DOHH2 (cell line): Measurements from ENCODE around the gene SLC66A2.

Source experiments
- H3F3A ChIP-seq: fragments of 200-600 bp; sonication (generic), shearing (Covaris generic); 2 replicates; pipeline ENCODE4 v1.6.0; 2016; ENCODE audit warnings: antibody characterized with exemption, mild to moderate bottlenecking; ENCODE audit not compliant: control insufficient read depth, insufficient read depth
- H3K27ac ChIP-seq: fragments of 200-600 bp; sonication (generic); 2 replicates; pipeline ENCODE4 v1.5.1; 2014; ENCODE audit warnings: low read depth, mild to moderate bottlenecking, low read length, moderate library complexity
- H3K27me3 ChIP-seq: fragments of 200-600 bp; sonication (generic); 2 replicates; pipeline ENCODE4 v1.6.1; 2014; ENCODE audit warnings: mild to moderate bottlenecking, low read length, mixed read lengths; ENCODE audit not compliant: control insufficient read depth
- H3K36me3 ChIP-seq: fragments of 200-600 bp; sonication (generic); 2 replicates; pipeline ENCODE4 v1.6.1; 2014; ENCODE audit warnings: mild to moderate bottlenecking, low read length, moderate library complexity, mixed read lengths; ENCODE audit not compliant: control insufficient read depth
- H3K4me1 ChIP-seq: fragments of 200-600 bp; sonication (generic); 2 replicates; pipeline ENCODE4 v1.6.1; 2014; ENCODE audit warnings: mild to moderate bottlenecking, low read length, mixed read lengths; ENCODE audit not compliant: control insufficient read depth
- H3K4me2 ChIP-seq: fragments of 200-600 bp; sonication (generic); 2 replicates; pipeline ENCODE4 v1.6.0; 2014; ENCODE audit warnings: mild to moderate bottlenecking, low read length, moderate library complexity
- H3K4me3 ChIP-seq: fragments of 200-600 bp; sonication (generic); 2 replicates; pipeline ENCODE4 v1.5.1; 2014; ENCODE audit warnings: mild to moderate bottlenecking, low read length, mixed read lengths
- H3K79me2 ChIP-seq: fragments of 200-600 bp; sonication (generic); 2 replicates; pipeline ENCODE4 v1.6.1; 2014; ENCODE audit warnings: mild to moderate bottlenecking, low read length, mixed read lengths; ENCODE audit not compliant: control insufficient read depth
- H3K9me2 ChIP-seq: fragments of 200-600 bp; sonication (generic); replicated peaks from 2 replicates; pipeline ENCODE4 v1.6.1; 2014; ENCODE audit warnings: mild to moderate bottlenecking, low read length, mixed read lengths; ENCODE audit not compliant: control insufficient read depth
- H3K9me3 ChIP-seq: fragments of 200-600 bp; sonication (generic); 2 replicates; pipeline ENCODE4 v1.6.1; 2014; ENCODE audit warnings: antibody characterized with exemption, low read length, mixed read lengths; ENCODE audit not compliant: control insufficient read depth, insufficient read depth
- H4K20me1 ChIP-seq: fragments of 200-600 bp; sonication (generic); 2 replicates; pipeline ENCODE4 v1.6.0; 2014; ENCODE audit warnings: low read depth, mild to moderate bottlenecking, antibody characterized with exemption, low read length, moderate library complexity; ENCODE audit not compliant: control insufficient read depth, insufficient read depth
- EZH2phosphoT487 ChIP-seq: fragments of 200-600 bp; sonication (generic); IDR thresholded peaks from 2 replicates; pipeline ENCODE4 v1.6.1; 2017; ENCODE audit warnings: borderline replicate concordance, mild to moderate bottlenecking, antibody characterized with exemption, low read length, moderate library complexity, mixed read lengths
- TF ChIP-seq, protein P1 (sequence below): fragments of 200-600 bp; sonication (generic); IDR thresholded peaks from one replicate; pipeline ENCODE4 v1.5.1; 2014; ENCODE audit warnings: antibody characterized with exemption, mild to moderate bottlenecking, low read depth, low read length; ENCODE audit not compliant: poor library complexity, severe bottlenecking

SLC66A2 gene

DNA sequence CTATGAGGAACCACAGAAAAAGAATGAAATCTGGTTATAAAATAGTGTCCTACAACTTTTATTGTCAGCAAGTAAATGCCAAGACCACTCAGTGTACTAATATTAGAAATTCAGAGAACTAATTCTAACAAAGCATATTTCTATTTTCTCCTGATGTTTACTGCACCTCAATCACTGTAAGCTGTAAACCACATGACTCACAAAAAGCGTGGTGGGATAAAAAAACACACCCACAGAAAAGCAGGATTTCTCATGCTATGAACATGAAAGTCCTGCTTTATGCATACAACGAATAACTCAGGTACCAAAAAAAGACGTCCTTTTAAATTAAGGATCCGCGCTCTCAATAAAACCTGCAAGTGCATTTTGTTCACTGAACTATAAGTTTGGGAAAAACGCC, 36.1 kb upstream of the SLC66A2 start:
- peaks cover 47% of the 10 kb centered on the region; the same call in 1 of the 2 replicates for H4K20me1 ChIP-seq
- H3K4me2 ChIP-seq = peak overlapping the region; percentile 74
- peaks cover 28% of the 10 kb centered on the region for H3K4me1 ChIP-seq
- peaks cover 66% of the 10 kb centered on the region for H3K79me2 ChIP-seq
- H3K27me3 ChIP-seq = no peaks in the 10 kb centered on the region
- H3K27ac ChIP-seq = peak overlapping the region; percentile 71
- no peak for TF ChIP-seq EZH2phosphoT487
- H3K36me3 ChIP-seq = peaks cover 54% of the 10 kb centered on the region
- peak overlapping the region; percentile 93 for H3K4me3 ChIP-seq
- no peaks in the 10 kb centered on the region for H3K9me2 ChIP-seq
- no peaks in the 10 kb centered on the region for H3F3A ChIP-seq
- H3K9me3 ChIP-seq = no peaks in the 10 kb centered on the region

DNA sequence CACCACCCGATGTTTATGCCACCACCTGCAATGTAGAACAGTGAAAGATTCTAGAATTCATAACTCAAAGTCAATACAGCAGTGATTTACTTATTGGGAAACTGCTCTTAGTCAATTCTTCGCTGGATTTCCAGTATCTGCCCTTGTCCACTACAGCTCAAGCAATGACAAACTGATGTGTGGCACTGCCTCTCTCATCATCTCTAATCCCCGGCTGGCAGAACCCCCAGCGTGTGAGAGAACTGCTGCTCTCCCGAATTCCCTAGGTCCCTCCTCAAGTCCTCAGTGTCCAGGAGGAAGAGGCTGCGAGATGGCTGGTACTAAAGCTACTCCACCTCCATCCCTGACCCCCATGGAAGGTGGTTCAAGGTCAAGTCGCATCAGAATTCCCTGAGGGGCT, 35.3 kb upstream of the SLC66A2 start:
- no peaks in the 10 kb centered on the region for H3K27me3 ChIP-seq
- peaks cover 54% of the 10 kb centered on the region for H4K20me1 ChIP-seq
- H3K4me3 ChIP-seq = peak overlapping the region; percentile 93
- peaks cover 63% of the 10 kb centered on the region for H3K36me3 ChIP-seq
- no peak for TF ChIP-seq EZH2phosphoT487
- TF ChIP-seq, protein P1, sequence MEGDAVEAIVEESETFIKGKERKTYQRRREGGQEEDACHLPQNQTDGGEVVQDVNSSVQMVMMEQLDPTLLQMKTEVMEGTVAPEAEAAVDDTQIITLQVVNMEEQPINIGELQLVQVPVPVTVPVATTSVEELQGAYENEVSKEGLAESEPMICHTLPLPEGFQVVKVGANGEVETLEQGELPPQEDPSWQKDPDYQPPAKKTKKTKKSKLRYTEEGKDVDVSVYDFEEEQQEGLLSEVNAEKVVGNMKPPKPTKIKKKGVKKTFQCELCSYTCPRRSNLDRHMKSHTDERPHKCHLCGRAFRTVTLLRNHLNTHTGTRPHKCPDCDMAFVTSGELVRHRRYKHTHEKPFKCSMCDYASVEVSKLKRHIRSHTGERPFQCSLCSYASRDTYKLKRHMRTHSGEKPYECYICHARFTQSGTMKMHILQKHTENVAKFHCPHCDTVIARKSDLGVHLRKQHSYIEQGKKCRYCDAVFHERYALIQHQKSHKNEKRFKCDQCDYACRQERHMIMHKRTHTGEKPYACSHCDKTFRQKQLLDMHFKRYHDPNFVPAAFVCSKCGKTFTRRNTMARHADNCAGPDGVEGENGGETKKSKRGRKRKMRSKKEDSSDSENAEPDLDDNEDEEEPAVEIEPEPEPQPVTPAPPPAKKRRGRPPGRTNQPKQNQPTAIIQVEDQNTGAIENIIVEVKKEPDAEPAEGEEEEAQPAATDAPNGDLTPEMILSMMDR = no peak
- peaks cover 75% of the 10 kb centered on the region for H3K79me2 ChIP-seq
- H3K27ac ChIP-seq = no peak overlapping the region
- peaks cover 28% of the 10 kb centered on the region for H3K4me1 ChIP-seq
- H3K9me3 ChIP-seq = no peaks in the 10 kb centered on the region
- peak overlapping the region; percentile 74 for H3K4me2 ChIP-seq
- H3K9me2 ChIP-seq = no peaks in the 10 kb centered on the region
- no peaks in the 10 kb centered on the region for H3F3A ChIP-seq

DNA sequence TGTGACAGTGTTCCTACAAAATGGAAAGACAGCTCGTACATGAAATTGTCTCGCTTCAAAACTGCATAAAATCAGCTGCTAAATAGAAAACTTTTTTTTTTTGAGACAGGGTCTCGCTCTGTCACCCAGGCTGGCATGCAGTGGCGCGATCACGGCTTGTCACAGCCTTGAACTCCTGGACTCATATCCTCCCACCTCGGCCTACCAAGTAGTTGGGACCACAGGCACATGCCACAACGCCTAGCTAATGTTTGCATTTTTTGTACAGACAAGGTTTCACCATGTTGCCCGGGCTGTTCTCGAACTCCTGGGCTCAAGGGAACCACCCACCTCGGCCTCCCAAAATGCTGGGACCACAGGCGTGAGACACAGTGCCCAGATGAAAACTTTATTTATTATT, 33.7 kb upstream of the SLC66A2 start:
- Histone ChIP-seq H3K36me3 (peaks cover 70% of the 10 kb centered on the region), H3K9me3 (no peaks in the 10 kb centered on the region), H3K4me2 (no peak overlapping the region), H3F3A (no peaks in the 10 kb centered on the region), H3K4me3 (no peak overlapping the region), H4K20me1 (peaks cover 59% of the 10 kb centered on the region), H3K27ac (no peak overlapping the region), H3K27me3 (no peaks in the 10 kb centered on the region), H3K9me2 (no peaks in the 10 kb centered on the region), H3K79me2 (peaks cover 90% of the 10 kb centered on the region), H3K4me1 (peaks cover 28% of the 10 kb centered on the region)
- no peak for TF ChIP-seq EZH2phosphoT487
- TF ChIP-seq, protein P1 = no peak

DNA sequence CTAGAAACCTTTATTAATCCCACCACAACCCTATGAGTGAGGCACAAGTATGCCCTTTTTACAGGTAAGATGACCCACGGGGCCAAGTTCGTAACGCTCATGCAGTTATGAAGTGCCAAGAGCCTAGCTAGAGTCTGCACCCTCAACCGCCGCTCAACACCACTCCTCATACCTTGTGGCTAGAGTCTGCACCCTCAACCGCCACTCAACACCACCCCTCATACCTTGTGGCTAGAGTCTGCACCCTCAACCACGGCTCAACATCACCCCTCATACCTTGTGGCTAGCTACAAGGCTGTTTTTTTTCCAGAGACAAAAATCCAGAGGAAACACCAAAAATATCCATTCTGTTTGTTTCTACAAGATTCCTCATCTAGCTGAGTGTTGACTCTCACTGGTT, 32.3 kb upstream of the SLC66A2 start:
- TF ChIP-seq, protein P1 = no peak
- no peak for TF ChIP-seq EZH2phosphoT487
- no peaks in the 10 kb centered on the region for H3F3A ChIP-seq
- peaks cover 70% of the 10 kb centered on the region for H4K20me1 ChIP-seq

More for the DNA sequence above, 32.3 kb upstream of the SLC66A2 start:
- Histone ChIP-seq H3K27me3 (no peaks in the 10 kb centered on the region), H3K27ac (no peak overlapping the region), H3K36me3 (peaks cover 83% of the 10 kb centered on the region), H3K9me3 (no peaks in the 10 kb centered on the region), H3K4me2 (no peak overlapping the region), H3K79me2 (peaks cover 100% of the 10 kb centered on the region), H3K4me3 (no peak overlapping the region), H3K9me2 (no peaks in the 10 kb centered on the region), H3K4me1 (peaks cover 24% of the 10 kb centered on the region)
